OCI-LY7 (cell line): ENCODE results near the gene OR10H4.
"Not testable (repeated sequence)": the region's sequence is repeated elsewhere in the genome, so short reads cannot be mapped to it uniquely, and the experiment has no call there.

Source experiments
- EZH2phosphoT487 ChIP-seq: fragments of 200-600 bp; sonication (generic); IDR thresholded peaks from 2 replicates; pipeline ENCODE4 v1.6.1; 2018; ENCODE audit warnings: low read depth, borderline replicate concordance, mild to moderate bottlenecking, mixed run types, antibody characterized with exemption, low read length, moderate library complexity, mixed read lengths
- TF ChIP-seq, protein P1 (sequence below): fragments of 200-600 bp; sonication (generic); conservative IDR thresholded peaks from 2 replicates; pipeline ENCODE4 v1.5.1; 2014; ENCODE audit warnings: mild to moderate bottlenecking, antibody characterized with exemption, low read length, moderate library complexity, mixed read lengths

- TF ChIP-seq, protein P1, sequence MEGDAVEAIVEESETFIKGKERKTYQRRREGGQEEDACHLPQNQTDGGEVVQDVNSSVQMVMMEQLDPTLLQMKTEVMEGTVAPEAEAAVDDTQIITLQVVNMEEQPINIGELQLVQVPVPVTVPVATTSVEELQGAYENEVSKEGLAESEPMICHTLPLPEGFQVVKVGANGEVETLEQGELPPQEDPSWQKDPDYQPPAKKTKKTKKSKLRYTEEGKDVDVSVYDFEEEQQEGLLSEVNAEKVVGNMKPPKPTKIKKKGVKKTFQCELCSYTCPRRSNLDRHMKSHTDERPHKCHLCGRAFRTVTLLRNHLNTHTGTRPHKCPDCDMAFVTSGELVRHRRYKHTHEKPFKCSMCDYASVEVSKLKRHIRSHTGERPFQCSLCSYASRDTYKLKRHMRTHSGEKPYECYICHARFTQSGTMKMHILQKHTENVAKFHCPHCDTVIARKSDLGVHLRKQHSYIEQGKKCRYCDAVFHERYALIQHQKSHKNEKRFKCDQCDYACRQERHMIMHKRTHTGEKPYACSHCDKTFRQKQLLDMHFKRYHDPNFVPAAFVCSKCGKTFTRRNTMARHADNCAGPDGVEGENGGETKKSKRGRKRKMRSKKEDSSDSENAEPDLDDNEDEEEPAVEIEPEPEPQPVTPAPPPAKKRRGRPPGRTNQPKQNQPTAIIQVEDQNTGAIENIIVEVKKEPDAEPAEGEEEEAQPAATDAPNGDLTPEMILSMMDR = not testable (repeated sequence)
- TF ChIP-seq EZH2phosphoT487 = not testable (repeated sequence)
Observed at GRCh38 chr19:15985831-15986230, 37.0 kb downstream of the OR10H4 start.
